GM19328 (cell line): Measurements from ENCODE around the gene FYTTD1.

Source experiments
- ATAC-seq: cut with Tn5 transposase; IDR thresholded peaks from one replicate; pipeline ENCODE4 v1.9.1; 2021; ENCODE audit warnings: mild to moderate bottlenecking, moderate library complexity; ENCODE audit not compliant: unreplicated experiment

Gene FYTTD1

GRCh38 chr3:197833930-197834715 lies 84.4 kb downstream of the FYTTD1 start:
- ATAC-seq = no peak

GRCh38 chr3:197835509-197835908 lies 85.8 kb downstream of the FYTTD1 start:
- ATAC-seq = no peak

- no peak for ATAC-seq
Observed at GRCh38 chr3:197836244-197836643, 86.6 kb downstream of the FYTTD1 start.
